Measurements from ENCODE around the gene LRRFIP2. TPM values are rescaled to one million over a fixed set of nuclear protein-coding genes. Genes with fewer than 3 reads are reported as not detected.
A peak's percentile ranks its signal among the peaks of the same experiment; 100 is the strongest.

LRRFIP2 gene
- total RNA-seq, 2 donors from 2014 or later, result 102 to 134 TPM

- no peak for TF ChIP-seq POLR2A (IDR thresholded peaks at IDR 0.05)
- TF ChIP-seq CTCF (IDR thresholded peaks at IDR 0.05), result no peak
- no peak for TF ChIP-seq POLR2AphosphoS5 (IDR thresholded peaks at IDR 0.05)
- Histone ChIP-seq H3K27me3 (replicated peaks; ENCODE audit: insufficient read depth) (no peaks in the 10 kb centered on the region), H3K36me3 (no peaks in the 10 kb centered on the region), H3K4me3 (no peak overlapping the region), H3K27ac (peak overlapping the region; percentile 6 to 71), H3K4me1 (replicated peaks) (peaks cover 5% of the 10 kb centered on the region), H3K9me3 (no peaks in the 10 kb centered on the region)
- DNase-seq (ENCODE audit: low spot score), result no peak
- intact Hi-C loops (cut with DNase I), result no loop called here
- WGBS, result 54% methylated on average over 2 of the region's 2 CpGs
Measured at GRCh38 chr3:37145611-37146010, 28.8 kb downstream of the LRRFIP2 start.

GRCh38 chr3:37144806-37145205, 29.6 kb downstream of the LRRFIP2 start:
- H3K9me3 ChIP-seq, result no peaks in the 10 kb centered on the region
- H3K27me3 ChIP-seq (replicated peaks; ENCODE audit: insufficient read depth), result no peaks in the 10 kb centered on the region
- no peaks in the 10 kb centered on the region for H3K36me3 ChIP-seq
- H3K27ac ChIP-seq, result peak overlapping the region; percentile 34 to 71
- intact Hi-C loops (cut with DNase I), result no loop called here
- no peak for DNase-seq (ENCODE audit: low spot score)
- TF ChIP-seq POLR2A (IDR thresholded peaks at IDR 0.05) (no peak), POLR2AphosphoS5 (IDR thresholded peaks at IDR 0.05) (peak; percentile 43), CTCF (IDR thresholded peaks at IDR 0.05) (no peak)
- H3K4me3 ChIP-seq, result no peak overlapping the region
- H3K4me1 ChIP-seq (replicated peaks), result peaks cover 5% of the 10 kb centered on the region

GRCh38 chr3:37143821-37144220, 30.6 kb downstream of the LRRFIP2 start:
- Histone ChIP-seq H3K9me3 (no peaks in the 10 kb centered on the region), H3K36me3 (no peaks in the 10 kb centered on the region), H3K27me3 (replicated peaks; ENCODE audit: insufficient read depth) (no peaks in the 10 kb centered on the region), H3K4me1 (replicated peaks) (peaks cover 5% of the 10 kb centered on the region), H3K27ac (peak overlapping the region; percentile 34 to 71), H3K4me3 (no peak overlapping the region)
- intact Hi-C loops (cut with DNase I), result no loop called here
- TF ChIP-seq POLR2A (IDR thresholded peaks at IDR 0.05) (no peak), CTCF (IDR thresholded peaks at IDR 0.05) (no peak), POLR2AphosphoS5 (IDR thresholded peaks at IDR 0.05) (no peak)
- WGBS, result 93% methylated on average over 9 of the region's 9 CpGs
- no peak for DNase-seq (ENCODE audit: low spot score)

- Histone ChIP-seq H3K27ac (peak overlapping the region; percentile 24 to 71), H3K36me3 (no peaks in the 10 kb centered on the region), H3K4me3 (no peak overlapping the region), H3K9me3 (no peaks in the 10 kb centered on the region), H3K4me1 (replicated peaks) (peaks cover 5% of the 10 kb centered on the region), H3K27me3 (replicated peaks; ENCODE audit: insufficient read depth) (no peaks in the 10 kb centered on the region)
- intact Hi-C loops (cut with DNase I), result no loop called here
- 81% methylated on average over 3 of the region's 3 CpGs for WGBS
- peak; percentile 30 for DNase-seq (ENCODE audit: low spot score)
- TF ChIP-seq CTCF (IDR thresholded peaks at IDR 0.05), result no peak
- no peak for TF ChIP-seq POLR2A (IDR thresholded peaks at IDR 0.05)
- peak; percentile 68 for TF ChIP-seq POLR2AphosphoS5 (IDR thresholded peaks at IDR 0.05)
Measured at GRCh38 chr3:37141676-37142075, 32.7 kb downstream of the LRRFIP2 start.

GRCh38 chr3:37140899-37141541, 33.4 kb downstream of the LRRFIP2 start:
- H3K4me1 ChIP-seq (replicated peaks), result peaks cover 5% of the 10 kb centered on the region
- H3K27ac ChIP-seq, result peak overlapping the region in 1 of 2 donors; percentile 71
- no peak overlapping the region for H3K4me3 ChIP-seq
- no peak for TF ChIP-seq POLR2A (IDR thresholded peaks at IDR 0.05)
- TF ChIP-seq CTCF (IDR thresholded peaks at IDR 0.05), result no peak
- no peak for TF ChIP-seq POLR2AphosphoS5 (IDR thresholded peaks at IDR 0.05)
- H3K27me3 ChIP-seq (replicated peaks; ENCODE audit: insufficient read depth), result no peaks in the 10 kb centered on the region
- WGBS, result 95% methylated on average over 3 of the region's 3 CpGs
- no peaks in the 10 kb centered on the region for H3K36me3 ChIP-seq
- DNase-seq (ENCODE audit: low spot score), result no peak
- intact Hi-C loops (cut with DNase I), result no loop called here
- H3K9me3 ChIP-seq, result no peaks in the 10 kb centered on the region
